ENCODE measurements around the gene SEMA6A. TPM values are rescaled to one million over a fixed set of nuclear protein-coding genes. Genes with fewer than 3 reads are reported as not detected.

SEMA6A gene
- total RNA-seq, 4 donors from 2014 or later = 76.7 to 231 (median 117) TPM

GRCh38 chr5:116561658-116562057 is 13.0 kb downstream of the SEMA6A start:
- intact Hi-C loops (cut with DNase I; ENCODE audit: low total_unique reads) (no loop called here), in situ Hi-C loops (cut with MboI; ENCODE audit: low pct_ligation_motif_present in 1 of 4, low pct_unique_long_range_greater_than_20kb in 1 of 4, low sequenced_read_pairs in 3 of 4) (loop anchor here in 1 of 4 donors (25.0 kb wide), 1 partner anchor 424 kb away; no protein-coding TSS in a partner anchor)
- no peaks in the 10 kb centered on the region for H3K36me3 ChIP-seq
- TF ChIP-seq POLR2AphosphoS5 (IDR thresholded peaks at IDR 0.05) (no peak), EP300 (IDR thresholded peaks at IDR 0.05; ENCODE audit: low read depth) (no peak), POLR2A (IDR thresholded peaks at IDR 0.05) (no peak), CTCF (IDR thresholded peaks at IDR 0.05) (no peak)
- no peak for DNase-seq
- no peaks in the 10 kb centered on the region for H3K9me3 ChIP-seq
- no peak overlapping the region for H3K27ac ChIP-seq
- WGBS, 2 donors (ENCODE audit: low coverage in 1 of 2) = 48 to 62% methylated on average over 3 of the region's 3 CpGs
- H3K4me1 ChIP-seq = peaks cover 7 to 53% (median 16%) of the 10 kb centered on the region in 4 donors
- H3K27me3 ChIP-seq = no peaks in the 10 kb centered on the region
- H3K4me3 ChIP-seq = no peak overlapping the region

- Histone ChIP-seq H3K4me1 (peaks cover 7 to 53% (median 19%) of the 10 kb centered on the region in 4 donors), H3K27me3 (no peaks in the 10 kb centered on the region), H3K9me3 (no peaks in the 10 kb centered on the region), H3K36me3 (no peaks in the 10 kb centered on the region), H3K4me3 (no peak overlapping the region), H3K27ac (no peak overlapping the region)
- WGBS, 2 donors (ENCODE audit: low coverage in 1 of 2) = 81% methylated on average over 4 of the region's 4 CpGs; no CpG with 5 or more reads in 1 of the 2 donors
- no peak for TF ChIP-seq CTCF (IDR thresholded peaks at IDR 0.05)
- no peak for TF ChIP-seq POLR2A (IDR thresholded peaks at IDR 0.05)
- DNase-seq = no peak
- intact Hi-C loops (cut with DNase I; ENCODE audit: low total_unique reads) (no loop called here), in situ Hi-C loops (cut with MboI; ENCODE audit: low pct_ligation_motif_present in 1 of 4, low pct_unique_long_range_greater_than_20kb in 1 of 4, low sequenced_read_pairs in 3 of 4) (loop anchor here in 1 of 4 donors (25.0 kb wide), 1 partner anchor 422 kb away; no protein-coding TSS in a partner anchor)
Measured at GRCh38 chr5:116559673-116560164, 14.9 kb downstream of the SEMA6A start.

- no peak for TF ChIP-seq CTCF (IDR thresholded peaks at IDR 0.05)
- TF ChIP-seq POLR2AphosphoS5 (IDR thresholded peaks at IDR 0.05) = no peak
- no peak for TF ChIP-seq POLR2A (IDR thresholded peaks at IDR 0.05)
- TF ChIP-seq EP300 (IDR thresholded peaks at IDR 0.05; ENCODE audit: low read depth) = no peak
- Histone ChIP-seq H3K4me3 (no peak overlapping the region), H3K27ac (no peak overlapping the region), H3K9me3 (no peaks in the 10 kb centered on the region), H3K4me1 (peaks cover 10 to 53% (median 20%) of the 10 kb centered on the region in 4 donors), H3K36me3 (no peaks in the 10 kb centered on the region), H3K27me3 (no peaks in the 10 kb centered on the region)
- WGBS, 2 donors (ENCODE audit: low coverage in 1 of 2) = 83% methylated on average over 15 of the region's 16 CpGs; no CpG with 5 or more reads in 1 of the 2 donors
- DNase-seq = no peak
- intact Hi-C loops (cut with DNase I; ENCODE audit: low total_unique reads) = no loop called here
- in situ Hi-C loops (cut with MboI; ENCODE audit: low pct_ligation_motif_present in 1 of 4, low pct_unique_long_range_greater_than_20kb in 1 of 4, low sequenced_read_pairs in 3 of 4) = loop anchor here in 1 of 4 donors (25.0 kb wide), 1 partner anchor 422 kb away; no protein-coding TSS in a partner anchor
Measured at GRCh38 chr5:116559239-116559638, 15.4 kb downstream of the SEMA6A start.

GRCh38 chr5:116557669-116558271 is 16.9 kb downstream of the SEMA6A start:
- H3K4me1 ChIP-seq = peaks cover 16 to 58% (median 25%) of the 10 kb centered on the region in 4 donors
- WGBS, 2 donors (ENCODE audit: low coverage in 1 of 2) = 12 to 22% methylated on average over 5 of the region's 5 CpGs
- H3K27me3 ChIP-seq = no peaks in the 10 kb centered on the region
- H3K36me3 ChIP-seq = no peaks in the 10 kb centered on the region
- DNase-seq = no peak
- in situ Hi-C loops (cut with MboI; ENCODE audit: low pct_ligation_motif_present in 1 of 4, low pct_unique_long_range_greater_than_20kb in 1 of 4, low sequenced_read_pairs in 3 of 4) = loop anchor here in 1 of 4 donors (25.0 kb wide), 1 partner anchor 420 kb away; no protein-coding TSS in a partner anchor
- intact Hi-C loops (cut with DNase I; ENCODE audit: low total_unique reads) = no loop called here
- TF ChIP-seq CTCF (IDR thresholded peaks at IDR 0.05) (peak; percentile 35 to 54 (median 41)), EP300 (IDR thresholded peaks at IDR 0.05; ENCODE audit: low read depth) (no peak), POLR2AphosphoS5 (IDR thresholded peaks at IDR 0.05) (no peak), POLR2A (IDR thresholded peaks at IDR 0.05) (no peak)
- no peak overlapping the region for H3K4me3 ChIP-seq
- H3K9me3 ChIP-seq = no peaks in the 10 kb centered on the region
- H3K27ac ChIP-seq = no peak overlapping the region

All from transverse colon (tissue), 4 donors.